ENCODE results near the gene SERTAD3. TPM values are rescaled to one million over a fixed set of nuclear protein-coding genes. Genes with fewer than 3 reads are reported as not detected.

The SERTAD3 gene
- total and polyA plus RNA-seq, 2 of the 8 experiments (the other 6 are each of a cell fraction or from before 2014, with no cell fraction given), result 15.1 to 32.1 TPM

DNA sequence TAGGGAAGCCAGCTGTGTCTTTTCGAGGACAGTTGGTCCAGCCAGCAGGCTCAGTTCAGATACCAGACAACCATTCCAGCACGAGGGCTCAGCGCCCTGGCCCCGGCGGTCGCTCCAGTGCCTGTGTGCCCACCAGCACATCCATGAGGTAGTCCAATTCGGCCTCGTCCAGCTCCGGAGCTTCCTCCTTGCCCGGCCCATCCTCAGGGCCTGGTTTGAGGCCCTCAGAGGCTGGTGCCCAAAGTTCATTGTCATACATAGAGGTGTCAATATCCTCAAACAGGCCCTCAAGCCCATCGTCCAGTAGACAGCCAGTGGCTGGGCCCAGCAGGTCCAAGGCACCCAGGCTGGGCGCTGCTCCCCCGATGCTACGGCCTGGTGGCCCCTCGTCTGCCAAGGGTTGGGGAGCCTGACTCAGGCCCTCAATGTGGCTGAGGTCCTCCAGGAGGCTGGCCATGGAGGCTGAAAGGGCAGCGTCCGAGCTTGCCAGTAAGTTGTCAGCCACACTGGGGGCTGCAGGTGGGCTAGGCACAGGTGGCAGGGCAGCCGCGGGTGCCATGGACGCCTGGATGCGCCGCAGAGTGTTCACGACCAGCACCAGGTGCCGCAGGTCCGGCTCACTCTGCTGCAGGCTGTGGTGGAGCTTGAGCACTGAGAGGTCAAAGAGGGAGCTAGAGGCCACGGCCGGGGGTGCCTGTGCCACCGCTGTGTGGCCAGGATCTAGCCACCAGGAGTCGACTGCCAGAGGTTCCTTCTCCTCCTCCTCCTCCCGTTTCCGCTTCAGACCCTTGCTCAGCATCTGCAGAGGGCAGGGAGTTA lies 21.2 kb downstream of the SERTAD3 start (continued):
- no peak for TF ChIP-seq MAX (IDR thresholded peaks at IDR 0.05)
- TF ChIP-seq FOSL1 (IDR thresholded peaks at IDR 0.05; ENCODE audit: insufficient read depth, low read depth, low read length), result no peak
- TF ChIP-seq SAP30 (IDR thresholded peaks at IDR 0.05; ENCODE audit: insufficient read depth, insufficient replicate concordance, low read length), result no peak
- no peak for TF ChIP-seq JUND (IDR thresholded peaks at IDR 0.05; ENCODE audit: low read length)
- TF ChIP-seq NANOG (IDR thresholded peaks at IDR 0.05; ENCODE audit: insufficient read depth, low read depth, low read length, poor library complexity, severe bottlenecking), result no peak
- TF ChIP-seq ASH2L (IDR thresholded peaks at IDR 0.05; ENCODE audit: low read length), result no peak
- TF ChIP-seq ATF2 (IDR thresholded peaks at IDR 0.05; ENCODE audit: low read length), result no peak
